GM19238 (cell line): ENCODE results near the gene TIMP2.
"Not testable (repeated sequence)": the region's sequence is repeated elsewhere in the genome, so short reads cannot be mapped to it uniquely, and the experiment has no call there.

ENCODE experiments used
- DNase-seq: peaks from one replicate; pipeline ENCODE4 v3.0.0; 2011; ENCODE audit warnings: low spot score; ENCODE audit not compliant: insufficient read length

TIMP2 gene

GRCh38 chr17:78933025-78933958 lies 8.1 kb upstream of the TIMP2 start:
- DNase-seq = no peak

- no peak for DNase-seq
Observed at GRCh38 chr17:78929908-78930775, 5.0 kb upstream of the TIMP2 start.

- DNase-seq = no peak
Observed at GRCh38 chr17:78925662-78926555, 722 bp upstream of the TIMP2 start.

DNA sequence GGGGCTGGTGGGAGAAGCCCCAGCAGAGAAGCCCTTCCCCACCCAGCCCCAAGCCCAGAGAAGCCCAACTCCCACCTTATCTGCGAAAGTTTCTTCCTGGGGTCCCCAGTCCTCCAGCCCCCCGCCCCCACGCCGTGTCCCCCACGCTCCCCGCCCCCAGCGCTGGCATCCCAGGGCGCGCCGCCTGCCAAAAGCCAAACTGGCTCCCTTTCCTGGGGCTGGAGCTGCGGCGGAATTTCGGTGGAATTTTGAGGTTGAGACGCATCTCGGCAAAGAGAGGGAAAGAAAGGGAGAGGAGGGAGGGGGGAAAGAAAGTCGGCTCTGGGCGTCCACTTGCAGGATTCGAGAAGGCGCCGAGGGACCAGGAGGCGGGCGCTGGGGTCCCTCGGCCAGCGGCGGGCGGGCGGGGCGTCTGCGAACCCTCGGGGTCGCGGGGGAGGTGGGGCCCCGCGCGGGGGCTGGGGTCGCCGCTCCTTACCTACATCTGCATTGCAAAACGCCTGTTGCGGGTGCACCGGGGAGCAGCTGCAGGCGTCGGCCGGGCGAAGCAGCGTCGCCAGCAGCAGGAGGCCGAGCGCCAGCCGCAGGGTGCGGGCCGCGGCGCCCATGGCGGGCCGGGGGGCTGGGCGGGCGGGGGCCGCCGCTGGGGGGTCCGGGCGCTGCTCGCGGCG lies 571 bp downstream of the TIMP2 start:
- no peak for DNase-seq

DNA sequence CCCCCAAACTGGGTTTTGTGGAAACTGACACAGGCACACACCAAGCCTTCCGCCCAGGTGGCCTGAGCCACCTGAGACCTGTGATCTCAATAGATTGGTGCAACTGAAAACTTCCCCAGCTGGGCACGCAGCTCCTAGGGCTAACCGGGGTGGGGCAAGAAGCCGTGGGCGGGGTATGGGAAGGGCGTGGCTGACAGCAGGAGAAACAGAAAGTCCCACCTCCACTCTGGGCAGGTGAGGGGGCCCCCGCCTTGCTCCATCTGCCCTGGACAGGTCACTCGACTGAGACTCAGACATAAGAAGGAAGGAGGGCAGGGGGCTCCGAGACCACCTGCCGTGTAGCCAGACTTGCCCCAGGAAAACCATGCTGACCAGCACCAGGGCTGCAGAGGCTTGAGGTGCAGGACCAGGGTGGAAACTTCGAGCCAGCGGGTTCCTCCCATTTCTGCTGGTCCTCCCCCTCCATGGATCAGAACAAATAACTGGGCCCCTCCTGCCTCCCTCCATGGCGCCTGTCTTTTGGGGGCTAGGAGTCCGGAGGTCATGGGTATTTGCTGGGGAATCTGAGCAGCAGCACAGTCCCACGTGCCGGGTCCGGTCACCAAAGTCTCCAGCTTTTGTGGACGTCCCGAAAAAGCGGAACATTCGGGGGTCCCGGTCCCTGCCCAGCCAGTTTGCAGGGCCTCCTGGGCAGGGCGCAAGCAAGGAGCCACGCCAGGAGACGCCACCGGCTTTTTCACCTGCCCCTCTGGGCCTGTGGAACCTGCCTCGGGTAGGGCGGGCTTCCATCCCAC lies 1.3 kb downstream of the TIMP2 start:
- peak; percentile 65 for DNase-seq

GRCh38 chr17:78922816-78923498 lies 2.2 kb downstream of the TIMP2 start:
- DNase-seq = no peak

DNA sequence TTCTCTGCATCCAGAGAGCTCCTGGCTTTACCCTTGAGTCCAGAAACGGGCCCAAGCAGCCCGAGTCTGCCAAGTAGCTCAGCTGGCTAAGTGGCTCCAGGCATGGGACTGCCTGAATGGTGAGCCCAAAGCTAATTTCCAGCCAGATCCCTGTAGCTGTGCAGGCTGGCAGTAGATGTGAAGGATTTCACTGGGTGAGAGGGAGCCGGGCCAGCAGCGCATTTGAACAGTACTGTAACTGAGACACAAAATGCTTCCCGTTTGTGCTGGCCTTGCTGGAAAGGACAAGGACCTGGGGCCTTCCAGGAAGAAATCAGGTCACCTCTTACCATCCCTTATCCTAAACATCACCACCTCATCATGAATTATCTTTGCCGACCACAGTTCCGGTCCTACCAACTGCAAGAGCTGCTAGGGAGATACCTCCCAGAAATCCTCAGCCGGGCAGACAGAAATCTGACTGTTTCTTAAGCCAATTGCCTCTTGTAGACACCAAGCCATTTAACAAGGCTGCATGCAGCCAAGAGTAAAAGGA lies 3.7 kb downstream of the TIMP2 start:
- no peak for DNase-seq

DNA sequence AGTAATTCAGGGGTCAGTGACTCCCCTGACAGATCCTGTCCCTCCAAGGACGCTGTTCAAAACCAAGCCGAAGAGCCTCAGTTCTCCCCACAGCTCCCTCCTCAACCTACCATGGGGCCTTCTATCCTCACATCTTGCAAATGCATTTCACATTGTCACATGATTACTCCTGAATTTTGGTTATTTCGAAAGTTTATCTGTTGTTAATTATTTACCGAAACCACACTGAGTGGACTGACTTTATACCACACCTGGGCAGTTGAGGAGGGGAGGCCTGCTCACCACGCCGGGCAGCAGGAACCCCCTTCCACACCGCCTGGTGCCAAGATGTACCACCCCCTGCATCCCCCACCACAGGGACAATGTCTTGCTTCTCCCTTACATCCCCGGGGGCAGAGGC lies 4.7 kb downstream of the TIMP2 start:
- no peak for DNase-seq

DNA sequence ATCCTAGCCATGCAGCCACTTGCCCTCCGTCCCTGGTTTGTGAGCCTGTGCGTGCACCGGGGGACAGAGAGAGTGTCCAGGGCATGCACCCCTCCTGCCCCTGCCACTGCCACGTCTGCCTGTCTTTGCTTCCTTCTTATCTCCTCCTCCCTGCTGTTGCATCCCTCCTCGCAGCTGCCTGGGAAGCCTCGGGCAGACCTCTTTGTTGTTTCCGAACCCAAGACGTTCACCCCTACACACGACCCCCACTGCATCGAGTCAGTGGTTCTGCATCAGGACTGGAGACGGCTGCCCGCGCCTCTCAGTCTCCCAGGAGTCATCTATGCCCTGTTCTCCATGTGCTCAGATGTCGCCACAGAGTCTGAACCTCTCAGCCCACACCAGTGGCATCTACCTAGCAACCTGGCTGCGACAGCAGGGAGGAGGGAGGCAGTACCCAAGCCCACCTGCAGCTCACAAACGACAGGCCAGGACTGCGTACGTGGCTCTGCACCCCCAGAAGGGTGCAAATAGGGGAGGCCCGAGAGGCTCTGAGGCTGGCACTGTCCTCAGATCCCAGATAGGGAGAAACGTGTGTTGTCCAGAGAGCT lies 5.2 kb downstream of the TIMP2 start:
- DNase-seq = no peak

GRCh38 chr17:78918979-78919378 lies 6.2 kb downstream of the TIMP2 start:
- DNase-seq = no peak

DNA sequence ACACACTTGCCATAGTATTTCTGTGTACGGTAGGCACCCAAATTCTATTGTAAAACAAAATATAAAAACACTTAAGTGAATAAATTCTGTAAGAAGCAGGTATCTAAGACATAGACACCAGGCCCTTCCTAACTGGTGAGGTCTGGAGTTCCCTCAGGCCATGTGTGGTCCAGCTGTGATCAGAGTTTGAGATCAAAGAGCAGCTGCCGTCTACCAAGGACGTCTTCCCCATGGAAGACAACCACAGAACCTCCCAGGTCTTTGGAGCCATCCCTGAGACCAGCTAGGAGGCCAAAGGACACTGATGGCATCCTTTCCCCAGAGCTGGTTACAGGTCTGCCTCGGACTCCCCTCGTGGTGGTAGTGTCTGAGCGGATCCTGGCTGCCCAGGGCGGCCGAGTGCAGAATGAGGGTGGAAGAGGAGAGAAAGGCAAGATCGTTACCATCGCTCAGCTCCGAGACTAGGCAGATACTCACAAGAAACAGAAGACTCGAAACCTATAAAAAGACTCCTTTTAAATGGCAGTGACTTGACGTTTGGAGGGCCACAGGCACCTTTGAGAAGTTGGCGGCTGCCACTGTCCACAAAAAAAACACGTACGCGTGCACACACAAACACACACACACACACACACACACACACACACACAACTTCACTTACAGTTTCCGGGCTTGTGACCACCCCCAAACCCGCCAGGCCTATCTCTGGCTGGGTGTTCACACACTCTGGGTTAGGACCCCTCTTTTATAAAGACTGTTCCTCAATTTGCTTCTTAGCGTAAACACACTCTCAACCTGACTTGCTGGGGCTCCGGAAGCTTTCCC lies 7.5 kb downstream of the TIMP2 start:
- no peak for DNase-seq

GRCh38 chr17:78915872-78916632 lies 9.1 kb downstream of the TIMP2 start:
- no peak for DNase-seq

DNA sequence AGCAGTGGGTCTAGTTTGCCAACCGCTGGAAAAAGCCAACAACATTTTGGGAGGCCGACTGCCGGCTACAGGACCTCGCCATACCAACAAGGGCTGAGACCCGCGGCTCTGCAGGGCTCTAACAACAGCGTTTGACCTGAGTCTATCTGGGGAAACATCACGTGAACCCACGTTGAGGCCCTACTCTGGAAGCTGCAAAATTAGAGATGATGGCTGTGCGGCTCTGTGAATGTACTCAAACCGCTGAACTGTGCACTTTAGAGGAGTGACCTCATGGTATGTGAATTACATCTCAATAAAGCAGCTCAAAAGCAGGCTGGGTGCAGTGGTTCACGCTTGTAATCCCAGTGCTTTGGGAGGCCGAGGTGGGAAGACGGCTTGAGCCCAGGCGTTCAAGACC lies 12.1 kb downstream of the TIMP2 start:
- no peak for DNase-seq

GRCh38 chr17:78912082-78912481 lies 13.1 kb downstream of the TIMP2 start:
- DNase-seq = no peak

DNA sequence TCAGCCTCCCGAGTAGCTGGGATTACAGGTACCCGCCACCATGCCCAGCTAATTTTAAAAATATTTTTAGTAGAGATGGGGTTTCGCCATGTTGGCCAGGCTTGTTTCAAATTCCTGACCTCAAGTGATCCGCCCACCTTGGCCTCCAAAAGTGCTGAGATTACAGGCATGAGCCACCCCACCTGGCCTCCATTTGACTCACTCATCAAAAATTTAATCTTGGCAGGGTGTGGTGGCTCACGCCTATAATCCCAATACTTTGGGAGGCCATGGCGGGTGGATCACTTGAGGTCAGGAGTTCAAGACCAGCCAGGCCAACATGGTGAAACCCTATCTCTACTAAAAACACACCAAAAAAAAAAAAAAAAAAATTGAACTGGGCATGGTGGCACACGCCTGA lies 13.6 kb downstream of the TIMP2 start:
- not testable (repeated sequence) for DNase-seq

- no peak for DNase-seq
Observed at GRCh38 chr17:78910497-78911284, 14.5 kb downstream of the TIMP2 start.
